Subcutaneous adipose tissue (tissue), 4 donors: ENCODE results near the gene ELFN1. TPM values are rescaled to one million over a fixed set of nuclear protein-coding genes. Genes with fewer than 3 reads are reported as not detected.

ENCODE experiments used
- CTCF ChIP-seq: fragments of 450-650 bp; IDR thresholded peaks from one replicate; pipeline ENCODE4 v1.5.1; 2016; ENCODE audit warnings: low read depth, mild to moderate bottlenecking, control low read depth, antibody characterized with exemption, moderate library complexity
- total RNA-seq, 4 donors: library from RNA; depleted of rRNA; stranded (reverse); fragments of >200 nt; gene quantifications; one replicate each; pipeline ENCODE4 v1.1.0, GENCODE V29; 2016

Gene ELFN1
- total RNA-seq, 4 donors from 2014 or later = 0.51 to 3.6 (median 0.85) TPM

- no peak for TF ChIP-seq CTCF
Observed at GRCh38 chr7:1630700-1631336, 39.3 kb upstream of the ELFN1 start.

GRCh38 chr7:1631678-1632077 is 38.4 kb upstream of the ELFN1 start:
- no peak for TF ChIP-seq CTCF

GRCh38 chr7:1632506-1632905 is 37.6 kb upstream of the ELFN1 start:
- no peak for TF ChIP-seq CTCF

- TF ChIP-seq CTCF = no peak
Observed at GRCh38 chr7:1632916-1633785, 36.9 kb upstream of the ELFN1 start.

- TF ChIP-seq CTCF = no peak
Observed at GRCh38 chr7:1635401-1635800, 34.7 kb upstream of the ELFN1 start.

- TF ChIP-seq CTCF = no peak
Observed at GRCh38 chr7:1637155-1637554, 32.9 kb upstream of the ELFN1 start.

GRCh38 chr7:1638215-1638661 is 31.8 kb upstream of the ELFN1 start:
- no peak for TF ChIP-seq CTCF
